OCI-LY3 (cell line): ENCODE data around the gene DGCR6L.
"Not testable (repeated sequence)": the region's sequence is repeated elsewhere in the genome, so short reads cannot be mapped to it uniquely, and the experiment has no call there.

Experiments
- EZH2phosphoT487 ChIP-seq: fragments of 200-600 bp; shearing (Covaris generic); IDR thresholded peaks from 2 replicates; pipeline ENCODE4 v1.6.1; 2018; ENCODE audit warnings: antibody characterized with exemption, mixed run types, low read depth
- TF ChIP-seq, protein P1 (sequence below): fragments of 200-600, 300-600 bp; sonication (generic); IDR thresholded peaks from 2 replicates; pipeline ENCODE4 v1.5.1; 2014; ENCODE audit warnings: antibody characterized with exemption, low read length, low read depth

DNA sequence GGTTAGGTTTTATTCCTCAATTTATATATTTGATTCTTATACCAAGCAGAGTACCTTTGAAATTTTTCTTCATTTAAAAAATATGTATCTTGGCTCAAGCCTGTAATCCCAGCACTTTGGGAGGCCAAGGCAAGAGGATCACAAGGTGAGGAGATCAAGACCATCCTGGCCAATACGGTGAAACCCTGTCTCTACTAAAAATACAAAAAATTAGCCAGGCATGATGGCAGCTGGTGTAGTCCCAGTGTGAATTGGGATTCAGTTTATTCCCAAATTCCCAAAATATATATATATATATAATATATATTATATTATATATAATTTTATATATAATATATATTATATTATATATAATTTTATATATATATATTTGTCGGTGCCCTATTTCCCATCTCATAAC is 18.4 kb upstream of the DGCR6L start:
- TF ChIP-seq EZH2phosphoT487 = not testable (repeated sequence)
- TF ChIP-seq, protein P1, sequence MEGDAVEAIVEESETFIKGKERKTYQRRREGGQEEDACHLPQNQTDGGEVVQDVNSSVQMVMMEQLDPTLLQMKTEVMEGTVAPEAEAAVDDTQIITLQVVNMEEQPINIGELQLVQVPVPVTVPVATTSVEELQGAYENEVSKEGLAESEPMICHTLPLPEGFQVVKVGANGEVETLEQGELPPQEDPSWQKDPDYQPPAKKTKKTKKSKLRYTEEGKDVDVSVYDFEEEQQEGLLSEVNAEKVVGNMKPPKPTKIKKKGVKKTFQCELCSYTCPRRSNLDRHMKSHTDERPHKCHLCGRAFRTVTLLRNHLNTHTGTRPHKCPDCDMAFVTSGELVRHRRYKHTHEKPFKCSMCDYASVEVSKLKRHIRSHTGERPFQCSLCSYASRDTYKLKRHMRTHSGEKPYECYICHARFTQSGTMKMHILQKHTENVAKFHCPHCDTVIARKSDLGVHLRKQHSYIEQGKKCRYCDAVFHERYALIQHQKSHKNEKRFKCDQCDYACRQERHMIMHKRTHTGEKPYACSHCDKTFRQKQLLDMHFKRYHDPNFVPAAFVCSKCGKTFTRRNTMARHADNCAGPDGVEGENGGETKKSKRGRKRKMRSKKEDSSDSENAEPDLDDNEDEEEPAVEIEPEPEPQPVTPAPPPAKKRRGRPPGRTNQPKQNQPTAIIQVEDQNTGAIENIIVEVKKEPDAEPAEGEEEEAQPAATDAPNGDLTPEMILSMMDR = not testable (repeated sequence)
